ENCODE measurements around the gene RASGRP2. TPM values are rescaled to one million over a fixed set of nuclear protein-coding genes. Genes with fewer than 3 reads are reported as not detected.

Gene RASGRP2
- polyA plus RNA-seq, 6 donors from 2014 or later = 274 to 429 (median 285) TPM

DNA sequence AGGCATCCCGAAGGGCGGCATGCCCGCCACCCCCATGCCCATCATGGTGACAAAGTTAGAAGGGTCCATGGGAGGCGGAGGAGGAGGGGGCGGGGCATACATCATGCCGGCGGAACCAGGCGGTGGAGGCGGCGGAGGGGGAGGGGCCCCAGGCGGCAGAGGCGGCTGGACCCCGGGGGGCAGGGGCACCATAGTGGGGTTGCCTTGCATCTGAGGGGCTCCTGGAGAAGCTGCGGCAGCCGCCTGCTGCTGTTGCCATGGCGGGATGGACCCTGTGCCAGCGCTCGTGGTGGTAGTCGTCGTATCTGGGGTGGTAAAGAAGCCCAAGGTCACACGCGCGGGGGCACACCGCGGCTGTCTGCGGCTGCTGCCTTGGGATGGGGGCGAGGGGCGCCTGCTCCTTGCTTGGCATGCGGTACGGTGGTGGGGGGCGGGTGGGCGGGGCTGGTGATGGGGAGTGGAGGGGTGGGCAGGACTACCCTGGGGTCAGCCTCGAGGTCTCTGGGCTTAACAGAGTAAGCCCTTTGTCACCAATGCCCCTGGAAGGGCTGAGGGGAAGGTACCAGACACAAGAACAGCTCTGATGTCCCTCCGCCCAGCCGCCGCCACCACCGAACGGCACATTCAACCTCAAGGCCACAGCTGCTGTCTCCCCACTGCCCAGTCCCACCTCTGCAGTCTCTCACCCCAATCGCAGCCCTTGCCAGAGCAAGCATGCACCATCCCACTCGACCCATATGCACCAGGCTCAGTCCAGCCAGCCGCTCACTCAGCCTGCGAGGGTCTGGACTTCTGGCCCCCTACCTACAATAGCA lies 22.1 kb upstream of the RASGRP2 start:
- no peaks in the 10 kb centered on the region for H3K9me3 Mint-ChIP-seq
- H3K27me3 Mint-ChIP-seq = no peaks in the 10 kb centered on the region
- H3K4me1 Mint-ChIP-seq = peaks cover 69 to 90% (median 84%) of the 10 kb centered on the region in 3 donors
- H3K36me3 Mint-ChIP-seq = peaks cover 22 to 53% of the 10 kb centered on the region in 2 donors
- ATAC-seq (ENCODE audit: low read depth in 2 of 2) (no peak), DNase-seq (no peak)
- H3K4me3 Mint-ChIP-seq = peak overlapping the region in 4 of 8 donors; percentile 41 to 87 (median 68)
- peak overlapping the region; percentile 54 to 88 (median 68) for H3K27ac Mint-ChIP-seq

DNA sequence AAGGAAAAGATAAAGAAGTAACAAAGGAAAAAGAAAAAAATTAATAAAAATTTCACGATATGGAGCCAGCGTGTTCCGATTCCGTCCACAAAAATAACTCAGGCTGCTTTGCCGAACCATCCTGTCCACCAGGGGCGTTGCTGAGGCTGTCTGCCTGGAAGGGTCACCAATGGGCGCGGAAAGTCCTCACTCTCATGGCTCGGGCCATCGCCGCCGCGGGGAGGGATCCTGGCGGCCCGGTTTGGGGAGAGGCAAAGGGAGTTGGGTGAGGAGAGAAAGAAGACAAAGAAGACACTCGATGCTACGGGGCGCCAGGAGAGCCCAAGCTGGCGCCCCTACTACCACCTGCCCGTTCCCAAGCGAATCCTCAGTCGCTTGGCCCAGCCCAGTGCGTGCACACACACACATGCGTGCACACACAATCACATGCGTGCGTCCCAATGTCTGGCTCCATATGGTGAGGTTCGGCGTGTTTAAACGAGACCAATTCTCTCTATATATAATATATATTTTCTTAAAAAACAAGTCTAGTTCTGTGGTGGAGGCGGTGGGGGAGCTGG lies 21.4 kb upstream of the RASGRP2 start:
- DNase-seq (no peak), ATAC-seq (ENCODE audit: low read depth in 2 of 2) (no peak)
- Mint-ChIP-seq H3K27ac (peak overlapping the region in 5 of 6 donors; percentile 54 to 98 (median 76)), H3K27me3 (no peaks in the 10 kb centered on the region), H3K4me1 (peaks cover 62 to 89% (median 82%) of the 10 kb centered on the region in 3 donors), H3K9me3 (no peaks in the 10 kb centered on the region), H3K36me3 (peaks cover 16 to 46% of the 10 kb centered on the region in 2 donors), H3K4me3 (peak overlapping the region in 7 of 8 donors; percentile 9 to 96 (median 87))

DNA sequence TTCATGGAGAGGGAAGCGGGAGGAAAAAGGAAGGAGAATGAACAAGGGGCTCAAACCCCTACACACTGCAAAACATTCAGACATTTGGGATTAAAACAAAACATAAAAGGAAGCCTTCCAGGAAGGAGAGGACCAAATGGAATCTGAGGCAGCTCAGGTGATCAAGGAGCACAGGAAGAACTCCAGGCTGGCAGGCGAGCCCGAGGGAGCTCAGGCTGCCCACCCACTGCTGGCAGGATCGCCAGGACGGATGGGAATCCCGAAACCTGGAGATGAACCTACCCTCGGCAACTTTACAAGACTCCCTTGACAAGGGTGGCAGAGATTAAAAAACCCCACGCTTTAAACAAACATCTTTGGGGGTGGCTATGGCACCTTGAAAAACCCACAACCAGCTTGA lies 20.8 kb upstream of the RASGRP2 start:
- Mint-ChIP-seq H3K4me3 (peak overlapping the region; percentile 64 to 96 (median 87)), H3K36me3 (peaks cover 15 to 44% of the 10 kb centered on the region in 2 donors), H3K27ac (peak overlapping the region; percentile 76 to 98 (median 92)), H3K27me3 (no peaks in the 10 kb centered on the region), H3K4me1 (peaks cover 64 to 91% (median 85%) of the 10 kb centered on the region in 3 donors), H3K9me3 (no peaks in the 10 kb centered on the region)
- ATAC-seq (ENCODE audit: low read depth in 2 of 2) = no peak
- no peak for DNase-seq

DNA sequence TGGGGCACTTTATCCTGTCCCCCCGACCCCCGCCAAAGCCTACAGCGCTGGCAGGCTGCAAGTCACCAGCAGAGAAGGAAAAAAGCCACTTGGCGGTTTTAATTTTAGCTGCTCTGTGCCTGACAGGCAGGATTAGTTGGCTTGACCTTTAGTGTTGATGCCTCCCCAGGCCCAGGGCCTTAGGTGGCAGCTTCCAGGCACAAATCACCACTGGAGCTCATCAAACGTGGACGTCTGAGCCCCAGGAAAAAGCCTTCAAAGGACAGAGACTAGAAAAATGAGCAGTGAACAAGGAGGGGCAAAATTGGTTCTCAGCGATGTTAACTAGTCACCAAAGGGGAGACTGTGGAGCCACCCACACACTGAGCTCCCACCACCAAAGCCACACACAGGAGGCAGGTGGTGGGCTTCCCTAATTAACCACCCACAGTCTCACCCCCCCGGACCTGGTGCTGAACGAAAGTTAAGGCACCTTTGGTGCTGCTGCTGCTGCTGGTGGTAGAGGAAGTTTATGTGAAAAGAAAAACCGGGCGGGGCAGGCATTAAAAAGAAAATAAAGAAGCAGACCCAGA lies 20.2 kb upstream of the RASGRP2 start:
- DNase-seq (peak; percentile 85), ATAC-seq (ENCODE audit: low read depth in 2 of 2) (peak; percentile 74 to 81)
- no peaks in the 10 kb centered on the region for H3K27me3 Mint-ChIP-seq
- peak overlapping the region; percentile 47 to 98 (median 92) for H3K27ac Mint-ChIP-seq
- H3K4me3 Mint-ChIP-seq = peak overlapping the region; percentile 64 to 96 (median 87)
- no peaks in the 10 kb centered on the region for H3K9me3 Mint-ChIP-seq
- H3K4me1 Mint-ChIP-seq = peaks cover 63 to 92% (median 85%) of the 10 kb centered on the region in 3 donors
- H3K36me3 Mint-ChIP-seq = peaks cover 10 to 38% of the 10 kb centered on the region in 2 donors

DNA sequence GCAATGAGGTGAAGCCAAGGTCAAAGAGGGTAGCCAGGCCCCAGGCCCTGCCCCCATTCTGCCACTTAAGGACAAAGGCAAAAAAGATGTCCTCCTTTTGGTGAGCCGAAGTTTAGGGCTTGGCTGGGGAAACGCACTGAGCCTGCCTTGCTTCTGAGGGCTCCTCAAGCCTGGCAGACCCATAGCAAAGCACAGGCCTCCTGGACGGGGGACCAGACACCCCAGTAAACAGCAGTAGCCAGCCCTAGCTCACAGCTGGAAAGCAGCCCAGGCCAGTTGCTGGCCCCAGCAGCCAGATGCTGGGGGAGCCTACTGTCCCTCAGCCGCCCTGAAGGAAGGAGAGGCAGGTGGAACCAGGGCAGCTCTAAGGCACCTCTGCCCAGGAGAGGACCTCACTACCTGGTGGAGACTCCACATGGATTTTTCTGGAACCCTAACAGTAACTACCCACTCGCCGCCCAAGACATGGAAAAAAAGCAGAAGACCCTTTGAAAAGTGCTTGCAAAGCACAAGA lies 19.6 kb upstream of the RASGRP2 start:
- ATAC-seq (ENCODE audit: low read depth in 2 of 2) (no peak), DNase-seq (no peak)
- H3K4me1 Mint-ChIP-seq = peaks cover 61 to 91% (median 85%) of the 10 kb centered on the region in 3 donors
- peak overlapping the region; percentile 65 to 98 (median 95) for H3K27ac Mint-ChIP-seq
- H3K9me3 Mint-ChIP-seq = no peaks in the 10 kb centered on the region
- H3K36me3 Mint-ChIP-seq = peaks cover 9 to 34% of the 10 kb centered on the region in 2 donors
- H3K4me3 Mint-ChIP-seq = peak overlapping the region; percentile 64 to 96 (median 86)
- H3K27me3 Mint-ChIP-seq = no peaks in the 10 kb centered on the region

DNA sequence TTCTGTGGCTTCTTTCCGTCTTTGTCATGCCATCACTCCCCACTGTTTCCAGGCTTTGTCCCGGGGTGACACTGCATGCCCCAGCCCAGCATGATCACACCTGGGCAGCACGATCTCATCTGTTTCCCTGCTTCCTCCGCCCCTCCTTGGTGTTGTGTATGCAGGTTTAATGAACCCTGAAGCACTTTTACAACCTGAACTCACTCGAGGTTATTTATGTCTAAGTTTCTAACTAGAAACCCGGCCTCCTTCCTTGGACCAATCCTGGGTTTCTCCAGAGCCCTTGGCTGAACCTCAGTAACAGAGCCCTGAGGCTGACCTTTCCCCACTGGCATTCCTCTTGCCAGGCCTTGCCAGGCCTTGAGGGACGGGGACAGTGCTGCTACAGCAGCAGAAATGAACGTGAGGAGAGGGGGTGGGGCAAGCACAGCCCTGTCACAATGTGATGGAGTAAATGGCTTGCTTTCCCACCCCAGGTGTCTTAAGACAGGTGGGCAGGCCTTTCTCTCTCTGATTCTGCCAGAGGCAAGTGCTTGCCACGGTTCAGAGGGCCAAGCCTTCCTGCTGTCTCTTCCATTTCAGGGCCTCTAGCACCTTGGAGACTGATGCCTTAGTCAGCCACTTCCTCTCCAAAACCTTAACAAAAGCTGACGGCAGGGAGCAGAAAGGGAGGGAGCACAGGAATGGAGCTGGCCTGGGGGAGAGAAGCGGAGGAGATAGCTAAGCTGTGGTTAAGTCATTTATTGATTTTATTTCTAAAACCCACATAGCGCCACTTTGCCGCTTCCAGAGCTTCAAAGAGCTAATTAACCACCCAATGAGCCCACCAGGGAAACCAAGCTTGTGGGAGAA lies 19.0 kb upstream of the RASGRP2 start:
- peak; percentile 37 to 44 for ATAC-seq (ENCODE audit: low read depth in 2 of 2)
- Mint-ChIP-seq H3K4me3 (peak overlapping the region; percentile 62 to 96 (median 84)), H3K4me1 (peaks cover 55 to 84% (median 78%) of the 10 kb centered on the region in 3 donors), H3K27ac (peak overlapping the region; percentile 65 to 97 (median 95)), H3K9me3 (no peaks in the 10 kb centered on the region), H3K27me3 (no peaks in the 10 kb centered on the region), H3K36me3 (peaks cover 9 to 32% of the 10 kb centered on the region in 2 donors)
- DNase-seq = peak; percentile 44

DNA sequence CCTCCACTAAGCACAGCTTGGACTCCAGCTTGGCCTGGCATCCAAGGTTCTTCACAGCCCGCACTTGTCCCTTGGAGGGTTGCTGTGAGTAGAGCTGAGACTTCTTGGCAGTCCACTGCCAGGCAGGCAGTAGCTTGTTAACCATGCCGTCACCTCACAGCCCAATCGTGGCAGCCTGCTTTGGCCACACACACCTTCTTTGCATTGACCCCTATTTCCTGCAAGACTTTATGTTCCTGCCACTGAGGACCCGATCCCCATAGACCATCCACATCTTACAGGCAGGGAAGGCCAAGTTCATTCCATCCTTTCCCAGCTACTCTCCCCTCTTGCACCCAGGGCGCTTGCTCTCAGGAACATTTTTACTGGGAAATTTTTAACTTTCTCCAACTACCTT lies 18.3 kb upstream of the RASGRP2 start:
- peak in 1 of 2 donors; percentile 3 for ATAC-seq (ENCODE audit: low read depth in 2 of 2)
- H3K27ac Mint-ChIP-seq = peak overlapping the region; percentile 88 to 97 (median 94)
- peak; percentile 29 for DNase-seq
- peaks cover 53 to 83% (median 72%) of the 10 kb centered on the region in 3 donors for H3K4me1 Mint-ChIP-seq
- H3K4me3 Mint-ChIP-seq = peak overlapping the region; percentile 62 to 96 (median 84)
- no peaks in the 10 kb centered on the region for H3K27me3 Mint-ChIP-seq
- no peaks in the 10 kb centered on the region for H3K9me3 Mint-ChIP-seq
- H3K36me3 Mint-ChIP-seq = peaks cover 9 to 27% of the 10 kb centered on the region in 2 donors

DNA sequence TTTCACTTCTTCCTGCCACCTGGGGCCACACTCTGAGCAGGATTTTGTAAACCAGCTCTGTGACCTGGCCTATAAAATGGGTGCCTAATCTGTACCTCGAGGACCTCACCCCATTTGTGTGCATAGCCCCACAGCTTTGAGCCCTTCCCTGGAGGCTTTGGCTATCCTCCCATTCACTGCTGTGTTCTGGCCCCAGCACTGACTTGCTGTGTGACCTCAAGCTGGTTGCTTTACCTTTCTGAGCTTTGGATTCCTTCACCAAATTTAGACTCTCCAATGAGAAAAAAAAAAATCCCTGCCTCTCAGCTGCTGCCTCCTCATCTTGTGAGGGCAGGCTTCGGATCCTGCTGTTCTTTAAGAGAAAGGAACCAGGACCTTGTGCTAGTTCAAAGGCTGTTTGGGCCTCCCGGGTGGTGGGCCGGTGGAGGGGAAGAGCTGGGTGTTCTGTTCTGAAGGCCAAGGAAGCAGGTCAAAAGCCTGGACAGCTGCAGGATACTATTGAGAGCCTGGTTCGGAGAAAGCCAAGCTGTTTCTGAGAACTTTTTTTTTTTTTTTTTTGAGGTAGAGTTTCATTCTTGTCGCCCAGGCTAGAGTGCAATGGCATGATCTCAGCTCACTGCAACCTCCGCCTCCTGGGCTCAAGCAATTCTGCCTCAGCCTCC lies 16.9 kb upstream of the RASGRP2 start:
- H3K4me3 Mint-ChIP-seq = peak overlapping the region in 6 of 8 donors; percentile 49 to 76 (median 59)
- peak overlapping the region in 4 of 6 donors; percentile 56 to 98 (median 91) for H3K27ac Mint-ChIP-seq
- DNase-seq (no peak), ATAC-seq (ENCODE audit: low read depth in 2 of 2) (no peak)
- peaks cover 50 to 75% (median 64%) of the 10 kb centered on the region in 3 donors for H3K4me1 Mint-ChIP-seq
- H3K36me3 Mint-ChIP-seq = peaks cover 9 to 27% of the 10 kb centered on the region in 2 donors
- H3K9me3 Mint-ChIP-seq = no peaks in the 10 kb centered on the region
- H3K27me3 Mint-ChIP-seq = no peaks in the 10 kb centered on the region

DNA sequence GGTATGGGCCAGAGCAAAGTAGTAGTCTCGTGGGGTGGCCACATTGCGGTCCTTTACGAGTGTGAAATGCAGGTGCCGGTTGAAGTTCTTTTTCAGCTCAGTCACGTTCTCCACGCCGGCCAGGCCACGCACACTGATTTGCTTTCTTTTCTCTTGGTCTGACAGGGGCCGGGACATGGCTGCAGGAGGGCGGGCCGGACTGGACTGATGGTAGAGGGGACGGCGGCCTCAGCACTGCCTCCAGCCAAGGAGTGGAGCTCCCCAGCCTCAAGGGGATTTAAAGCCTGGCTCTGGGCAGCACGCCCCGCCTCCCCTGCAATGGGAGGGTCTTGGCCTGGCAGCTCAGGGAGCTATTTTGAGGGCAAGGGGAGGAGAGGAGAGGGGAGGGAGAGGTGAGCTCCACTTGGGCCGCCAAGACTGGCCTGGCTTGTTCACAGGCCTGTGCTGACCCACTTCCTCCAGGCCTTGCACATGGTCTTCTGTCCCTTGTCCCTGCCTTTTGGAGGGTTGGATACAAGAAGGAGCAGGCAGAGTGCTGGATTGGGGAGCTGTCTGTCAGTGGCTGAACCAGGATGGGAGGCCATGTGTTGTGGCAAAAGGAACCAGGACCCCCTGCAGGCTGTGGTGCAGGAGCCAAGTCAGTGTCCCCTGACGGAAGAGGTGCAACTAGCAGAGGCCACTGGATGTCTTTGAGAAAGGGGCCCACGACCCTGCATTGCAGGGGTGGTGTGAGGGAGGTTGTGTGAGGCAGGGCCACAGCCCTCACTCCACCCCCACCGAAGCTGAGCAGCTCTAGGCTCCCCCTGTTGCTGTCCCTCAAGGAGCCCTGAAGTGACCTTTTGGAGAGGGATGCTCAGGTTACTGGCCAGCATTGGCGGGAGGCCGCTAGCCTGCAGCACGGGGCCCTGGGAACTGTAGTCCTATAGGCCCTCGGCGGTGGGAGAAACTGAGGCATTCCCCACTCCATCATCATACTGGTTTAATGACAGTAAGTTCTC lies 16.1 kb upstream of the RASGRP2 start, which contains the start of gene PYGM:
TSS of gene PYGM (minus strand) at position 253 of the 998 bp plus-strand sequence. CDS start at position 177, 76 bp downstream.
- Mint-ChIP-seq H3K9me3 (no peaks in the 10 kb centered on the region), H3K4me3 (peak within 1 kb of the TSS in 5 of 8 donors; percentile 28 to 76 (median 57)), H3K36me3 (peaks cover 7 to 21% of the 10 kb centered on the region in 2 donors), H3K4me1 (peaks cover 43 to 67% (median 55%) of the 10 kb centered on the region in 3 donors), H3K27me3 (no peaks in the 10 kb centered on the region), H3K27ac (peak within 1 kb of the TSS; percentile 61 to 98 (median 81))
- ATAC-seq (ENCODE audit: low read depth in 2 of 2) = no peak
- no peak for DNase-seq

DNA sequence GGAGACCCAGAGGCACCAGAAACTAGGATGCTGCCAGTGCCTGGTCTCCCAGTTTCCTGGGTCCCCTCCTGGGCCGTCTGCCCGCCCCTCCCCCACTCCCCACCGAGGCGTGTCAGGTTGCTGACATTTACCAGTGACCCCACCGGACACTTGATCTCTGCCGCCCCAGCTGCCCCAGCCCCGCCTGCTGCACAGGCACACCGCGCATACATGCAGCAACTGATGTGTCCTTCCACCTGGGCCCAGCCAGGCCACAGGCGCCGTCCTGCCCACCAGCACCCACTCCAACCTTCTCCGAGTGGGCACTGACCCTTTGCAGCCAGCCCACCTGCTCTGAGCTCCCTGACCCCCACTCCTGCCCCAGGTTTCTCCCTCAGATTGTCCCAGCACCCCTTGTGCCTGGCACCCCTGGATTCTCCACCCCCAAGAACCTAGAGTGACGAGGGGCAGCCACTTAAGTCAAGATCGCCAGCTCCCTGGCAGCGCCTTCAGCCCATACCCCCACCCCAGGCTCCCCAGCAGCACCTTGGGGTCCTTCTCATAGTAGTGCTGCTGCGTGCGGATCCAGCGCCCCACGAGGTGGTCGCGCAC lies 15.3 kb upstream of the RASGRP2 start:
- H3K27ac Mint-ChIP-seq = peak overlapping the region in 4 of 6 donors; percentile 22 to 96 (median 48)
- H3K9me3 Mint-ChIP-seq = no peaks in the 10 kb centered on the region
- no peak for ATAC-seq (ENCODE audit: low read depth in 2 of 2)
- peaks cover 35 to 60% (median 47%) of the 10 kb centered on the region in 3 donors for H3K4me1 Mint-ChIP-seq
- no peak for DNase-seq
- H3K27me3 Mint-ChIP-seq = no peaks in the 10 kb centered on the region
- peak overlapping the region in 1 of 8 donors; percentile 59 for H3K4me3 Mint-ChIP-seq
- peaks cover 0 to 15% of the 10 kb centered on the region in 2 donors for H3K36me3 Mint-ChIP-seq

Data from naive B cell (primary cell).